Gastrocnemius medialis (tissue), 4 donors: ENCODE results near the gene DOCK3.

Experiments used
- POLR2A ChIP-seq, 2 donors: fragments of 450-650 bp; IDR thresholded peaks; one replicate each; pipeline ENCODE4 v1.6.1; 2017; ENCODE audit warnings: antibody characterized with exemption in 2 of 2, mild to moderate bottlenecking in 2 of 2, moderate library complexity in 2 of 2
- TF ChIP-seq, protein P1 (sequence below), 5 experiments: fragments of 450-650 bp in 3 of 5; fragments of 200-600 bp in 2 of 5; sonication (generic) in 2 of 5; IDR thresholded peaks in 4 of 5; conservative IDR thresholded peaks in 1 of 5; 1 replicate in 4 of 5; 2 replicates in 1 of 5; pipeline ENCODE4 v1.5.1; 2016 to 2019; ENCODE audit warnings: antibody characterized with exemption in 5 of 5, mild to moderate bottlenecking in 3 of 5, moderate library complexity in 3 of 5

DNA sequence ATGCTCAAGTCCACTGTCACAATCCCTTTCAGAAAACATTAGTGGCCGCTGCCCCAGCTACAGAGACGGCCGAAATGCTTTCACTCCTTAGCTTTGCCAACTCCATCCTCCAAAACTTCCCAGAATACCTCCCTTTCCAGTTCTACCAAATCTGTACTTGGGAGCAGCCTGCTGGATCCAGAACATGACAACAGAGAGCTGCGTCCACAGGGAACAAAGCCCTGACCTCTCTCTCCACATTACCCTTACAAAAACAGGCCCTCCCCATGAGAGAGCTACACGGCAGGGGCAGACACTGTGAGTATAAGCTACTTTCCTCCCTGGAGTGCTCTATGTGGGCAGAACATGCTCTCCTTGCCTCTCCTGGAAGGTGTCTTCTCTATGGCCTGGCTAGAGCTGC, 722.7 kb downstream of the DOCK3 start:
- TF ChIP-seq, protein P1, sequence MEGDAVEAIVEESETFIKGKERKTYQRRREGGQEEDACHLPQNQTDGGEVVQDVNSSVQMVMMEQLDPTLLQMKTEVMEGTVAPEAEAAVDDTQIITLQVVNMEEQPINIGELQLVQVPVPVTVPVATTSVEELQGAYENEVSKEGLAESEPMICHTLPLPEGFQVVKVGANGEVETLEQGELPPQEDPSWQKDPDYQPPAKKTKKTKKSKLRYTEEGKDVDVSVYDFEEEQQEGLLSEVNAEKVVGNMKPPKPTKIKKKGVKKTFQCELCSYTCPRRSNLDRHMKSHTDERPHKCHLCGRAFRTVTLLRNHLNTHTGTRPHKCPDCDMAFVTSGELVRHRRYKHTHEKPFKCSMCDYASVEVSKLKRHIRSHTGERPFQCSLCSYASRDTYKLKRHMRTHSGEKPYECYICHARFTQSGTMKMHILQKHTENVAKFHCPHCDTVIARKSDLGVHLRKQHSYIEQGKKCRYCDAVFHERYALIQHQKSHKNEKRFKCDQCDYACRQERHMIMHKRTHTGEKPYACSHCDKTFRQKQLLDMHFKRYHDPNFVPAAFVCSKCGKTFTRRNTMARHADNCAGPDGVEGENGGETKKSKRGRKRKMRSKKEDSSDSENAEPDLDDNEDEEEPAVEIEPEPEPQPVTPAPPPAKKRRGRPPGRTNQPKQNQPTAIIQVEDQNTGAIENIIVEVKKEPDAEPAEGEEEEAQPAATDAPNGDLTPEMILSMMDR (IDR thresholded peaks at IDR 0.05 in 4 of 5, conservative IDR thresholded peaks at IDR 0.05 in 1 of 5): no peak
- no peak for TF ChIP-seq POLR2A (IDR thresholded peaks at IDR 0.05)
